Stimulated activated CD4-positive, alpha-beta T cell treated with anti-CD3 and anti-CD28 coated beads, Interleukin-4, amount 100 ng/mL, for 48 hours (primary cell): ENCODE measurements around the gene DMRT3.

Experiments used
- DNase-seq, 2 donors: peaks; one replicate each; pipeline ENCODE4 v3.0.0-alpha.2; 2020; ENCODE audit warnings: low read depth in 2 of 2

The DMRT3 gene, protein sequence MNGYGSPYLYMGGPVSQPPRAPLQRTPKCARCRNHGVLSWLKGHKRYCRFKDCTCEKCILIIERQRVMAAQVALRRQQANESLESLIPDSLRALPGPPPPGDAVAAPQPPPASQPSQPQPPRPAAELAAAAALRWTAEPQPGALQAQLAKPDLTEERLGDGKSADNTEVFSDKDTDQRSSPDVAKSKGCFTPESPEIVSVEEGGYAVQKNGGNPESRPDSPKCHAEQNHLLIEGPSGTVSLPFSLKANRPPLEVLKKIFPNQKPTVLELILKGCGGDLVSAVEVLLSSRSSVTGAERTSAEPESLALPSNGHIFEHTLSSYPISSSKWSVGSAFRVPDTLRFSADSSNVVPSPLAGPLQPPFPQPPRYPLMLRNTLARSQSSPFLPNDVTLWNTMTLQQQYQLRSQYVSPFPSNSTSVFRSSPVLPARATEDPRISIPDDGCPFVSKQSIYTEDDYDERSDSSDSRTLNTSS

DNA sequence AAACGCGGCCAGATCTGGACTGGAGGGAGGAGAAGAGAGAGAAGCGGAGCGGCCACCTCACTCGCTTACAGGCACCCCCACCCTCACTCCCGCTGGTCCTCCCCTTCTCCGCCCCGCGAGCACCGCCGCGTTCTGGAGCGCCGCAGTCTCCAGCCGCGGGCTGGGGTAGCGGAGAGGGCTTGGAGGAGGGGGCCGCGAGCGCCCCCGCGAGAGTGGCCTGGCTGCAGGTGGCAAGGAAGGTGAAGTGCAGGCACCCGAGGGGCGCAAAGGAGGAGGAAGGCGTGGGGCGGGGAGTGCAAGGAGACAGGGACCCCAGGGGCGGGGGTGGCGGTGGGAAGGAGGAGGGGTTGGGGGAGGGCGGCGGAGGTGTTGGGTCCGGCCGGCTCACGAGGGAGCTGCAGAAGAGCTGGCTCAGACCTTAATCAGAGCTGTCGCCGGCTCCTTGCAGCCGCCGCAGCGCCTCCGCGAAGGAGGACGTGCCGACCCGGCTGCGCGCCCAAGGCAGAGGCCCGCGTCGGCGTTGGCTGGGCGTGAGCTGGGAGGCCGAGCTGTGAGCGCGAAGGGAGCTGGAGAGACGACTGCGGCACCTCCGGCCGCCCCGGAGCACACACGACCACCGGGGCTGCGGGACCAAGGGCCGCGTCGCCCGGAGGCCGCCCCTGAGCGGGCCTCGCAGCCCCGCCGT, at the start of gene DMRT3:
Gene DMRT3, plus strand, starts transcription at position 398 of the 685 bp plus-strand sequence. CDS start 347 bp downstream, outside the sequence.
- no peak for DNase-seq

DNA sequence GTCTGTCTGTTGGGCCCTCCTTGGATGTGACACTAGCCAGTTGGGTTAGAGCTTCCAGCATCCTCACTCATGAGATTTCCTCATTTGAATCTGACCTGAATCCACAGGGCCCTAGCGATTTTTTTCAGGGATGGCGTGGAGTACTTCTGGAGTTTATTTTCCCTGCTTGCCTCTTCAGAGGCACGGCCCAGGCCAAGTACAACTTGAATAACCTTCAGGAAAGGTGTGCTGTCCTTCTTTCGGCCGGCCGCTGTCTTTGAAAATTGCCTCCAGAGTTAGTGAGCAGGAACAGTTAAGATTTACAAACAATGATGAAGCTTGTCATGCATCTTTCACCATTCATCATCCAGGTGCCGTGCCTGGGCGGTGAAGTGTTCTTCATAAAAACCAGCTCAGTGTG, 49.5 kb upstream of the DMRT3 start:
- DNase-seq, result no peak

DNA sequence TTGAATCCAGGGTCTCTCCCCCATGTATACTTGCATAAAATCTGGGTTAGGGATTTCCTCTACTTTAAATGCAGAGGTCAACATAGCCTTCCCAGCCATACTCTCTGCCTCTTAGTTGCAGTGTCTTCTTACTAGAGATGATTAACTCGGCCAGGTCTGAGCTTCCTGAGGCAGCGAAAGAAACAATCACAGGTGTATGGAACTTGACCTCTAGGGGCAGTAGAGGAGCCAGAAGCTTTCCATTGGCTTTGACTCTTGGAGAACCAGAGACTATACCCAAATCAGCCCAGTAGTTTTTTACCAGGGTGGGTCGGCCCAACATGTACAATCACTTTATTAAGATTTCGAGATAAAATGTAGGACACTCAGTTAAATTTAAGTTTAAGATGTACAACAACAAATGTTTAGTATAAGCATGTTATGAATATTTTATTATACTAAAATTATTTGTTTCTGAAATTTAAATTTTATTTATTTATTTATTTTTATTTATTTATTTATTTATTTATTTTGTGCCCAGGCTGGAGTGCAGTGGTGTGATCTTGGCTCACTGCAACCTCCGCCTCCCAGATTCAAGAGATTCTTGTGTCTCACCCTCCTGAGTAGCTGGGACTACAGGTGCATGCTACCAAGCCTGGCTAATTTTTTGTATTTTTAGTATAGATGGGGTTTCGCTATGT, 48.0 kb upstream of the DMRT3 start:
- DNase-seq, result no peak

DNA sequence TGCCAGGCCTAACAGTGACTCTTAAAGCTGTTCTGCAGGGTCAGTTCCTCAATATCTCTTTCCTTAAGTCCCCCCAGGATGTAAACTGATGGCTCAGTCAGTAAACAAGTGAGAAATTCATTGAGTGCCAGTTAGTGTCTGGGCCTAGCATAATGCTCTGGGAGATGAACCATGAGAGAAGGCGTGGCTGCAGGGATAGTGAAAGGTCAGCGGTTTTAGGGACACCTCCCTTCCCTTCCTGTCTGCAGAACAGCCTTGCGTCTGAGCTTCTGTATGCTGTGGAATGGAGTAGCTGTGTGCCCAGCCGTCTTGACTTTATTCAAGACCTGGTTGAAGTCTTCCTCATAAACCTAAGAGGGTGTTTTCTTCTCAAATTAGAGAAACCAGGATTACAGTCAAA, 46.7 kb upstream of the DMRT3 start:
- no peak for DNase-seq

DNA sequence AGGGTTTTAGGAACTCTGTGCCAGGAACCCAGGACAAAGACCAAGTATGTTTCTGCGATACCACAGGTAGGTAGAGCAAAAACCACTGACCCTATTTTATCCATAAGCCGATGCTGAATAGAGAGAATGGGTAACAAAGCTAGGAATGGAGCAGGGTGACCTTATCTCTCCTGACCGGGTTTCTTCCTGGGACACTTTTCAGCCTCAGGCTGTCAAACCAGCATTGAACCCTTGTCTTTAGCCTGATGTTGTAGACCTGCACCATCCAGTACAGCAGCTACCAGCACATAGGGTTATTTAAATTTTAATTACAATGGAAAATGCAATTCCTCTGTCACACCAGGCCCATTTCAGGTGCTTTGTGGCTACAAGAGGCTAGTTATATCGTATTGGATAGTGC, 43.1 kb upstream of the DMRT3 start:
- no peak for DNase-seq

DNA sequence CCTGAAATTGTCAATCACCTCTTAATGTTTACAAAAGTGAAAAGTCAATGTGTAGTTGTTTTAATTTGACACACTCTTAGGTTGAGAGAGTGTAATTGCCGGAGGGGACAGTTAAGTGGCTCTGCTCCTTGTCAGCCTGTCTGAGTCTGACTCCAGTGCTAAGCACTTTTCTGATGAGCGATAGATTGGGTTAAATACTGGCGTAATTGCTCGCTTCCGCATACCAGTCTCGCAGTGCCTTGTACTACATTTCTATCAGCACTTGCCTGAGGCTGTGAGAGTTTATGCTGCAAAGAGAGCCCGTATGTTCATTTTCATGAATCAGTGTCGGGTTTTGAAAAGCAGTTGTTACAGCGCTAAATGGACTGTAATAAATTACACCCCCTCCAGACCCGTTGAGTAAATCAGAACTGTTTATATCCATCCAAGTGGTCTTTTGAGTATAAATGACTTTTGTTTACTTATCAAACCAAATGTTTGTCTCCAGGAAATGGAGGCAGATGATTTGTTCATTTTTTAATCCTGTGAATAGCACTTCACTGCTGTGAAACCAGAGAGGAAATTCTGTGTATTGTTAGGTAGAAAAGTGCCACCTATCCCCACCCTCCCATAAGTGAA, 41.0 kb upstream of the DMRT3 start:
- DNase-seq, result no peak

DNA sequence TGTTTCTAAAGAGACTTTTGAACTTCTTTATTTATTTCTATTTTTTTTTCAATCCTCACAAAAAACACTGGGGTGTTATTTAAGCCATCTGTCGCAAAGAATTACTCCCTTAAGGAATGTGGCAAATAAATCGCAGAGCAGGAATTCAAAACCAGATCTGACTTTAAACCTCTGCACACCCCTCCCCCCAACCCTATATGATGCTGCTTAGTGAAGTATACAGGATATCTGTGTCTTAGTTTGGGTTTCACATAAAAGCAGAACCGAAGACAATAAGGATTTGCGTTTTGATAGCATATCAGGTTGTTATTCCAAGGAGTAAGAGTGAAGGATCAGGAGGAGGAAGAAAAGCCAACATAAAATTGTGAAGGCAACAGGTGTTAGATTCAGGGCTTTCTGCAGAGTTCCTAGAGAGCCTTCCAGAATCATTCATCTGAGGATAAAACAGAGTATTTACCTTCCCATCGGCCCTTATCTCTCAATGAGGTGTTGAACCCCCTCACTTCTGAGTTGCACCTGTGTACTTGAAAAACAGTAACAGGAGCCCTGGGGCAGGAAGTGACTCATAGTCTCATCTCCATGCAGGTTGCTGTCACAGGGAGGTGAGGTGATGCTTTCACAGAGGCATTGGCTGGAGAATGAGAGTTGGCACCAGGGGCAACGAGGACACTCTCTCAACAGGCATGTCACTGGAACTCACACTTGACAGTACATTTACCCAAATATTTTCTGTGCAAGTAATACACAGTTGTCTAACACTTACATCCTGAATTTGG, 33.5 kb upstream of the DMRT3 start:
- DNase-seq, result no peak

DNA sequence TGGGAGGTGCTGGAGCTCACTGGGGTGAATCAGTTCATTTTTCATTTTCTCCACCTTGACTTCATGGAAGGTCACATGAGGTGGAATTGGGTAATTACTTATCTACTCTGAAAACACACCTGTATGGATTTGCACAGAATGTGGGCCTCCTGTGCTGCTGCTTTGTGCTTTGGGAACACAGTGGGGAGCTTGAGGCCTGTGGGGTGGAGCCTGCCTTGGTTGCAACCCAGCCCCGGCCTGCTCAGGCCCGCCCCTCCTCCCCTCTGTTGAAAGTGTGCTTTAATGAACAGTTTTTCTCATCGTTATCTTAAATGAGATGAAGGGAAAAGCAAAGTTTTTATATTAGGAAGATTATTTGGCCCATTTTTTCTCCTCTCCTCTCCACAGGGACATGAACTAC, 28.5 kb upstream of the DMRT3 start:
- DNase-seq, result no peak

DNA sequence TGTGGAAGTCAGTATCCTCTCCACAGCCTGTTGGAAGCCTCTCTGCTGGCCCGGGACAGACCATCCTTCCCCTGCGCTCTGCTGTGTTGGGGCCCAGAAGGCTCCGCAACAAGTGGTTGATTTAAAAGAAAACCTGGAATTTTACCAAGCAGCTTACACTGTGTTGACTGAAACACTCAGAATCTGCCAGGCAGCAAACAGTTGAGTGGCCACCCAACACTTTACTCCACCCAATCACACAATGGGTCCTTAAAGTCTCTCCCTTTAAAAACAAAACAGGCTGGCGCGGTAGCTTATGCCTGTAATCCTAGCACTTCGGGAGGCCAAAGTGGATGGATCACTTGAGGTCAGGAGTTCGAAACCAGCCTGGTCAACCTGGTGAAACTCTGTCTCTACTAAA, 28.0 kb upstream of the DMRT3 start:
- DNase-seq, result no peak

DNA sequence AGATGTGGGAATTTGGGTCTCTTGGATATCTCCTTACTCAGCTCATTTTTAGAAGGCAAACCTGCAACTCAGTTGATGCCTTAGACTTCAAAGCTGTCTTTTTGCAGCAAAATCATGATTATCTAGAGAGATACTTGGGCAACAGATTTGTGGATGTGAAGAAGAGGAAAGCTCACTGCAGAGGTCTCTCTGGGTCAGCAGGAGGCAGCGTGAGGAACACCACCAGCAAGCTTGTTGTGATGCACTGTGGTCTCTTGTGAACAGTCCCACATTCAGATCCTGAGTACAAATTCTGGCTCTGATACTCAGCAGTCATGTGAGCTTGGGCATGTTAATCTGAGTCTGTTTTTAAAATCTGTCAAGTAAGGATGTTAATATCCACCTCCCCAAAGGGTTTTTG, 26.3 kb upstream of the DMRT3 start:
- DNase-seq, result no peak

DNA sequence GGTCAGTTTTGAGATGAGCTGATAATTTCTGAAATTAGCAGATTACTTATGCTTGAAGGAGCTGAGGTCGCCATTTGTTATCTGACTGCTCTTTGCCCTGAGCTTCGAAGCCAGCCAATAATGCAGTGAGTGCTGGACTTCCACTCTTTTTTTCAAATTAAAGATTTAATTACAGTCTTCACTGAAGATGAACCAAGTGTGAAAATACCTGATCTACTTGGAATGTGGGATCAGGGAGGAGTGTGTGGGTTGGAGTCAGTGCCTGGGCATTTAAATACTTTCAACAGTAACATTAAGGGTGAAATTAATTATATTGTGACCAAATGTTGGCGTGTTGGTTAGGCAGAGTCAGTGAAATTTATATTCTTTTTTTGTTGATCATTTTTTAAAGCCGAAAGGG, 23.9 kb upstream of the DMRT3 start:
- DNase-seq, result no peak

DNA sequence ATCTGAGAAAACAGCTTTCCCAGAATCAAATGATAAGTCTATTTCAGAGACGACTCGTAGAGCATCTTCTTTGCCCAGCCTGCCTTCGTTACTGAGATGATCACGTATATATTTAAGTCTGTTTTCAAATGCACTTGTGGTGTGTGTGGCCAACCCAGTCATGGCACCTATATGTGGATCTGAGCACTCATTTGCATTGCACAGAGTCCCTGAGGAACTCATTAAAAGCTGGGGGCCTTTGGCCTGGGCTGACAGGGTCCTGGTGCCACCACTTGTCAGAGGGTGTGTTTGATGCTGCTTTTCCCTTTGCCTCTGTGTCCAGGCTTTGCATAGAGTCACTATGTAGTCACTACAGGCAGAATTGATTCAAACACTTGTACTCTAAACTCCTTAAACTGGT, 17.4 kb upstream of the DMRT3 start:
- DNase-seq, result no peak

DNA sequence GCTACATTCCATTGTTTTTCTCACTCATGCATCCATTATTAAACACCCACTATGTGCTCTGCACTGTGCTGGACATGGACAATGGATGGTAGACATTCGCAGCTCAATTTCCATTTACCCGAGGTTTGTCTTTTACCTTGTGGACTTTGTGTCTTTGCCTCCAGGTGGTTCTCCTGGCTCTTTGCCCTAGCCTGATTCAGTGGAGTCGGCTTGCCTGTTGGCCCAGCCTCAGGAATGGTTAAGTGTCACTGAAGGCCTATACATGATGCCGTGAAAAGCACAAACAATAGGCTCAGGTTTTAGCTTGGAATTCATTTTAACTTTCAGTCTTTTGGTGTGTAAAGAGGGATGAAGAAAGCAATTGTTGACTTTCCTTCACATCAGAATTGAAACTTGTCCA, 16.5 kb upstream of the DMRT3 start:
- DNase-seq, result no peak

DNA sequence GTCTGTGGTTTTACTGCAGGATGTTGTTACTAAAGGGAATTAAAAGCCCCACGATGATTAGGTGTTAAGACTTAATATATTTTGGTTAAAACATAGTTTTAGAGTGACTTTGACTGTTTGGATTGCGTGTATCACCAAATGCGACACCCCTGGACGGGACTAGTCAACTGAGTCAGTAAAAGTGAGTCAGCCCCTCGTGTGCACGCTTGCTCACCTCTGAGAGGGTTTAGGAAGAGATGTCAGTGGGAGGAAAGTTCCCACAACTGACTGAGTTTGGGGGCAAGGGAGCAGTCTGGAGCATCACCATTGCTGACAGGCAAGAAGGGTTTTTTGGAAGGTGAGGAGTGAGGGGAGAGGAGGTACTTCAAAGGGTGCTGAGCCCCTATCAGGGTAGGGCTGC, 14.4 kb upstream of the DMRT3 start:
- no peak for DNase-seq

DNA sequence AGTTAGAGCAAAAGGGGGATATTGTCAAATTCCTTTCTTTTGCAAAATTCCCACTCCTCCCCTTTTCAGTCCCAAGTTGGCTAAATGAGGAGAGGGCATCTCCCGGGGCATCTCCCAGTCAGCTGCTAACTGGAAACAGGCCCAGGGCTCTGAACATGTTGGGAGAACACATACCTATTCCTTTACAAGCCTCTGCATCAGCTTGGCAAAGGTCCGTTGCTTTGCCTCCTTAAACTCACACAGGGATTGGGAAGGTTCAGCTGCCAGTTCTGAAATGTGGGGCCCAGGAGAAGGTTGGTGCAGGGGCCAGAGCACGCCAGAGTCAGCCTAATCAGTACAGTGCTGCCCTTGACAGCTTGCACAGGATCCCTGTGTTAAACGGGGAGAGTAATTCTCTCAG, 11.0 kb upstream of the DMRT3 start:
- no peak for DNase-seq

DNA sequence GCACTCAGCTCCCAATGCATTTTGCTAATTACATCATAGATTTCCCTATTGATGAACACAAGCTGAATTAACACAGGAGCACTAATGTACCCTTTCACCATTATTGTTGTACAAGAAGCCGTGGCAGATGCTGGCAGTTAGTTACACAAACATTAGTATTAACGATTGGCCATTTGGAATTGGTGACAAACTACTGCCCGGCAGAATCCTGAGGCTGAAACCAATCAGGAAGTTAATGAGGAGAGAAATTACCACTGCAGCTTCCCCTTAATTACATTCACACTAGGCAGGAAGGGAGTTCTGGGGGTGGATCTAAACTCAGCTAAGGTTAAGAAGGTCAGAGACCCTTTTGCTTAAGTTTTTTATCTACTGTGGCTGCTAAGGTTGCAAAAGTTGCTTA, 9.6 kb upstream of the DMRT3 start:
- no peak for DNase-seq

DNA sequence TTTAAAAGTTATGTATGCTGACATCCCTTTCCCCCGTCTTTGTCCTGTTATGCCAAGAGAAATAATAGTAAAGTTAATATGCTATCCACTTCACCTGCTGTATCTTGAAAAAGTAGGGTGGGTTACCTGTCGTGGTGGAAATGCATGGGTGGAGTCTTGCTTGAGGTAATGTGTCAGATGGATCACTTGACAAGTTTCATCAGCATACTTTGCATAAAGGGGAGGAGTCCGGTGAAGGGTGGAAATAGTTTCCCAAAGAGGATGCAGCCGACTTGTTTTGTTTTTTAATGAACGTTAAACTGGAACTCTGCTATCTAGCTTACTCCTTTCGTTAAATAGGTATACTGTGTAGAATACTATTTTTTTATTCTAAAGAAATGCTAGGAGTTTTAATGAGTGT, 9.0 kb upstream of the DMRT3 start:
- no peak for DNase-seq

DNA sequence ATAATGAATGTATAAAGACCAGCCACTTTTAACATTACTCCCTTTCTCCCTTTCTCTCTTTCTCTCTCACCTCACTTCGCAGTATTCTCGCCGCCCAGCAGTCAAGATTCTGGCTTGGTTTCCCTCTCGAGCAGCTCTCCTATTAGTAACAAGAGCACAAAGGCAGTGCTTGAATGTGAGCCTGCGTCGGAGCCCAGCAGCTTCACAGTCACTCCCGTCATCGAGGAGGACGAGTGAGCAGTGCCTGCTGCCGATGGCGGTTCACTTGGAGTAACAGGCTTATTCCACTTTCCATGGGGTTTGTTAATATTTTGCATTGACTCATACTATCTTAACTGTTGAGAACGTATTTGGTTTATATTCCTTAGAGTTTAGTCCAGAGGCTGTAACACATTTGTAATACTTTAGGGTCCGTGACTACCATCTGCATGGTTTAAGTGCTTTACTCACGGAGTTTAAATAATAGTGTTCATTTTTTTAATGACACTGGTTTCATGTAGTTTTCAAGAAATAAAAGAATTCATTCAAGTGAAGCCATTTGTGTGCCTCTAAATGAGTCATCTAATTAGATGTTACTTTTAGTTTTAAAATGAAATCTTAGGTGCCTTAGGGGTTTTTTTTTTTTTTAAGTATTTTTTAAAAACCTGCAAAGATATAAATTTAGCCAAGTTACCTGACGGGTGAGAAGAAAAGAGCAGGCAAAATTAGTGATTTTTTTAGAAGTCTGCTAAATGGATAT, 8.4 kb upstream of the DMRT3 start:
- DNase-seq, result no peak

DNA sequence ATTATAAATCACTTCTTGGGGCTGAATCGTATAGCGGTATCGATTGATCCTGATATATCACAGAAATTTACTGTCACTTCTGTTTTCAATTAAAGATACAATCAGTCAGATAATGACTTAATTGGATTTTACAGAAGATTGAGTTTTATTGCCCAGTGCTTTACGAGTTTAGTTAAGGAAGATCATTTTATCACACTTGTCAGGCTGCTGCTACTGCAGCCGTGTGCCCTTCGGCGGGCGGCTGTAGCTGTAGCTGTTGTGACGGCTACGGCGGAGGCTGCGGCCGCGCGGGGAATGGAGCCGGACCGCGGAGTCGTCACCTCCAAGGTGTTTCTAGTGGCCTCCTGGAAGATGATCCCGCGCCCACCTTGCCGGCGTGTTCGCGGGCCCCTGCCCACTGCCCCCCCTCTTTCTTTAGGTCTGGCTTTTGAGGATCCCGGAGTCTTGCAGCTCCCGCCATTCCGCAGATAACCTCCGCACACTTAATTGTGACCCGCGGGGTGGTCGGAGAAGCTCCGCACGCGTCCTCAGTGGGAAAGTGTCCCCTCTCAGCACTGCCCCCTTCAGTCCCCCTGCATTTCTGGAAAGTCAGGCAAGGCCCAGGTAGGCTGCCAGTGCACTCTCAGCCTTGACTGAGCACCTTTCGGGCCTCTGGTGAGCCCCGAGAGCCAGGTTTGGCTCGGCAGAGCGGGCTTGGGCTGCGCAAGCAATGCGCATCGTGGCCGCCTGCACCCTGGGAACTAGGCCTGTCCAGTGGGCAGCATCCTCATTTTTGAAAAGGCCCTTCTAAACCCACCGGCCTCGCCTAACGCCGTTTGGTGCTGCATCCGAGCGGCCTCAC, 6.9 kb upstream of the DMRT3 start:
- DNase-seq, result no peak
